ENCODE results near the gene UNG.

DNA sequence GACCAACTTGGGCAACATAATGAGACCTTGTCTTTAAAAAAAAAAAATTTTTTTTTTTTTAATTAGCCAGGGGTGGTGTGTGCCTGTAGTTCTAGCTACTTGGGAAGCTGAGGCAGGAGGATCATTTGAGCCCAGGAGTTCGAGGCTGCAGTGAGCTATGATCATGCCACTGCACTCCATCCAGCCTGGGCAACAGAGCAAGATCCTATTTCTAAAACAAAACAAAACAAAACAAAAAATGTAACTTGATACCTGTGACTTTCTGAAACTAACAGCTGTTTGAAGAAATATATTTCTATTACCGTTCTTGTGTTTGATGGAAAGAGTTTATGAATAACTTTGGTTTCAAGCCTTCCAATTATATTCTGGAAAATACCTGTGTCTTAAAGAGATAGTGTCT is 17.2 kb downstream of the UNG start:
- TF ChIP-seq CTCF (IDR thresholded peaks at IDR 0.05): no peak
- no peak for TF ChIP-seq POLR2A (IDR thresholded peaks at IDR 0.05)

Data from heart left ventricle (tissue), 13 donors.